Forelimb muscle (tissue), 1 donor: ENCODE results near the gene ACTRT2. TPM values are rescaled to one million over a fixed set of nuclear protein-coding genes. Genes with fewer than 3 reads are reported as not detected.

Experiments used
- DNase-seq: peaks from one replicate; pipeline ENCODE4 v3.0.0-alpha.2; 2013; ENCODE audit warnings: low read depth
- polyA plus RNA-seq: library from polyadenylated mRNA; unstranded; fragments of 120-200 nt; gene quantifications from one replicate; pipeline ENCODE4 v1.2.1, GENCODE V29; 2013; ENCODE audit not compliant: insufficient read length

Gene ACTRT2
- polyA plus RNA-seq, 1 donor = not detected

DNA sequence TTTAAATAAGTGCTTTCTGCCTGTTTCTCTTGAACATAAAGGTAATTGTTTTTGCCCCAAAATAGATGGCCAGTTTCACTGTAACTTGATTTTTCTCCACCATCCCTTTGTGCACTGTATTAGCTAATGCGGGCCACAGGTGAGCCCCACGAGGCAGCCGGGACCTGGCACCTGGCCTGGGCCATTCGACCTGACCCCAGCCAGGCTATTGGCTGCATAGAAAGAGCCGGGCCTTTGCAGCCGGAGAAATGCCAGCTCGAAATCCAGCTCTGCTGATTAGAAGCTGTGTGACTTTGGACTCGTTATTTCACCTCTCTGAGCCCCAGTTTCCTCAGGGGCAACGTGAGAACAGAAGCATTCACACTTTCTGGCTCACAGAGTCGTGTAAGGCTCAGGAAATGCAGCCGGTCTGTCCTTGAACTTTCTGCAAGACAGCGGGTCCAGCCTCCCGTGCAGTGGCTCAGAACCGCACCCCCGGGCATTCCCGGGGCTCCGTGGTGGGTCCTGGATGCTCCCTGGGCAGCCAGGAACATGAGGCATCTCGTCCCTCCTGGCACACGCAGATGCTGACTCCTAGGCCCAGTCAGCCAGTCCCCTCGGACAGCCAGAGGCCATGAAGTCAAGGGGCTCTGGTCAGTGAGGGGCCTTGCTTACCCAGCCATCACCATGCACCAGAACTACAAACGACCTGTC lies 37.4 kb upstream of the ACTRT2 start:
- DNase-seq = no peak

DNA sequence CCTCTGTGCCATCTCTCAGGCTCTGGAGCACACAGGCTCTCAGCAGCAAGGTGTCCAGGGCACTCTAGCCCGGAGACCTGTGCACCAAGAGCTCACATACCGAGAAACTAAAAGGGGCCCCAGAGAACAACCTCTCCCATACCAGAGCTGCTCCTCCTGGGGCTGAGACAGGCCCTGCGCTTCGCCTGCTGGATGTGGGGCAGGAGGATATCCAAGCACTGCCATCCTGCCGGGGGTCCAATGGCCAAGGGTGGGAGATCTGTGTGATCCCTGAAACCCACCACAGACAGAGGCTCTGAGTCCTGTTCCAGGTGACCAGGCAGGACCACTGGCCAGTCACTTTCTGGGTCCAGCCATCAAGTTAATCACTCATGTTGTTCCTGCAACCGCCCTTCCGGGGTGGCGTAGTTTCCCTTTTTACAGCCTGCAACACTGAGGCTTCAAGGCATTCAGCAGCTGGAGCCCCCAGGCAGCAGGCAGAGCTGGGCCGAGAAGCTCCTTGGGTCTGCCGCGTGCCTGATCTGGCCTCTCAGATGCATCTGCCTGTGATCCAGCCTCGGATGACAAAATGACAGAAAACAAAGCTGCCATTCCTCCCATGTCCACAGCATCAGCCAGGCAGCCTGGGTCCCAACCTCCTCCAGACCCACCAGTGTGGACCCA lies 36.7 kb upstream of the ACTRT2 start:
- DNase-seq = no peak

DNA sequence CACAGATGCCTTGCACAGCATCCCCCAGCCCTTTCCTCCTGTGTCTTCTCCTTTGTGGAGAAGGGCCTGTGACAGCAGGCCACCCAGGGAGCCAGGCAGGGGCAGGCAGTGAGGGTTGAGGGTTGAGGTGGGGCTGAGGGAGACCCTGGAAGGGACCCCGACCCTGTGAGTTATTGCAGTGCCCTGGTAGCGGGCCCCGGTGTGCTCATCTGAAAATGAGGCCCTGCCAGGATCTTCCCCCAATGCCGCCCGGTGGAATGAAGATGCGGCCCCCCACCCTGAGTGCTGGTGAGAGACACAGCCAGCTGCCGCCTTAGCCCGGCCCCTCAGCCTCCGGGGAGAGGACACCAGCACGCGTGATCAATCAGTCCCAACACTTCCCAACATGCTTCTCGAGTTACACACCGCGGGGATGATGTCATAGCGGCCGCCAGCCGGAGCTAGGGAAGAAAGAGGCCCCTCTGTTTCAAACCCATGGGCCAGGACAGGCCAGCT lies 36.2 kb upstream of the ACTRT2 start:
- peak; percentile 36 for DNase-seq

DNA sequence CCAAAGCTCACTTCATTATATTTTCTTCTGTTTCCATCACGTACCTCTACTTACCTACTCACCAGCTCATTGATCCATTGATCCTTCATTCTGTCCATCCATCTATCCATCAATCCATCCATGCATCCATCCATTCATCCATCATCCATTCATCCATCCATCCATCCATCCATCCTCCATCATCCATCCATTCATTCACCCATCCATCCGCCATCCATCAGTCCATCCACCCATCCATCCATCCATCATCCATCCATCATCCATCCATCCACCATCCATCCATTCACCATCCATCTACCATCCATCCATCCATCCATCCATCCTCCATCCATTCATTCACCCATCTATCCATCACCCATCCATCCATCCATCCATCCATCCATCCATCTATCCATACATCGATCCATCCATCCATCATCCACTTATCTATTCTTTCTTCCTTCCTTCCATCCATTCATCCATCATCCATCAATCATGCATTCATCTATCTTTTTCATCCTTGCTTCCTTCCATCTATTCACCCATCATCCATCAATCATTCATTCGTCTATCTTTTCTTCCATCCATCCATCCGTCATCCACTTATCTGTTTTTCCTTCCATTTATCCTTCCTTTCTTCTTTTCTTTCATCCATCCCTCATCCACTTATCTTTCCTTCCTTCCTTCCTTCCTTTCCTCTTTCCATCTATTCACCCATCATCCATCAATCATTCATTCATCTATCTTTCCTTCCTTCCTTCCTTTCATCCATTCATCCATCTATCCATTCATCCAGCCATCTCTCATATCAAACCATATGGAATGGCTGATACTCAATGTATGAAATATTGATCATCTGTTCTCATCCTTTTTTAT lies 35.3 kb upstream of the ACTRT2 start:
- DNase-seq = no peak

DNA sequence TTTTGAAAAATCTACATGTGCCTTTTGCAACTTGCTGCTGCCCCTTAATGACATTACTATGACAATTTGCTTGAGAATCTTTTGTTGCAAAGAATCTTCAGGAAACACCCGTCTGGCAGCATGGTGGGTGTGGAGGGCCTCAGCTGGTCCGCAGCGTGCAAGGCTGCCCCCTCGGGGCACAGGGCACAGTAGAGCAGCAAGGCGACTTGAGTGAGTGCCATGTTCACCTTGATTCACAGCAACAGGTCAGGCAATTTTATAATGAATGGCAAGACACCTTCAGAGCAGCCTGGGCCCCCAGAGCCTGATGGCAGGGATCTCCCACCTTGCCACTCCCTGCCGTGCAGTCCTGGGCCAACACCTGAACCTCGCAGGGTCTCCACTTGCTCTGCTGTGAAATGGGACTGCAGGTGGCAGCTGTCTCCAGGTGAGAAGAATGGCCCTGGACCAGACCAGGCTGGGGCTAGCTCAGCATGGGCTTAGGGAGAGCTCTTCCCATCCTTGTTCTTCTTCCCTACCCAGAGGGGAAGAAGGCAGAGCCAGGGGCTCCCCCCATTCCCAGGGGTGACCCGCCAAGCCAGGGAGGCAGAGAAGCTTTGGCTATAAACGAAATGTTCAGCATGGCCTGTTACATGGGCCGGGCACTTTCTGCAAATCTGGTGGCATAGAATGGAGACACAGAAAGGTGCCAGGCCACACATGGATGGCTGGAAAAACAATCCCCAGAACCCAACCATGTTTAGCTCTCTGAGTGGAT lies 34.5 kb upstream of the ACTRT2 start:
- DNase-seq = no peak

DNA sequence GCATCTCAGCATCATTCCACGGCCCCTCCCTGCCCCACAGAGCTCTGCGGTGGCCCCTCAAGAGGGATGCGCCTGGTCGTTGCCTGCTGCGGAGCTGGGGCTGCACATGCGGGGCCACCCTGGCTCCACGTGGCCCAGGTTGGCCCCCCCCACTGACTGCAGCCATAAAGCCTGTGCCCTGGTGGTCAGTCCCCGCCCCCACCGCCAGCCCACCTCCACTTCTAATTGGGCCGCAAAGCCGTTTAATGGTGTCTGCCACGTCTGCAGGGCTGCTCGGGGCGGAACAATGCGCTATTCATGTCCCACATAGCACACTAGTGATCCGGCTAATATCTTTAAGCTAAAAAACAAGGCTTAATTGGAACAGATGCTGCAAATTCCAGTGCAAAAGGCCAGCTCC lies 33.5 kb upstream of the ACTRT2 start:
- no peak for DNase-seq

DNA sequence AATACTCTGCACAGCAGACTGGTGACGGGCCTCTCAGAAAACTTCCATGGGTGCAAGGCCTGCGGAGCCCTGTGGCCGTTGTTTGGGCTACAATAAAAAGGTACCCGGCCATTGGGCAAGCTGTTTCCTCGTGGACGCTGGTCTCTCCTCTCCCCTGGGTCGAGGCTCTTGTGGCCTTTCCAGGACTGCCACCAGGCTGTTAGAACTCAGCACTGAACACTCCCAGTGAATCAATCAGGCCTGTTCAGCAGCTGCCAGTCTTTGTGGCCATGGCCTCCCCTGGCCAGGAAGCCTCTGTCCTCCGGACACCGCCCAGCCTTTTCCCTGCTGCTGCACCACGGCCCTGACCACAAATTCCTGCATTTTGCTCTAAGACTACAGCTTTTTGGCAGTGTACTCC lies 33.0 kb upstream of the ACTRT2 start:
- no peak for DNase-seq

DNA sequence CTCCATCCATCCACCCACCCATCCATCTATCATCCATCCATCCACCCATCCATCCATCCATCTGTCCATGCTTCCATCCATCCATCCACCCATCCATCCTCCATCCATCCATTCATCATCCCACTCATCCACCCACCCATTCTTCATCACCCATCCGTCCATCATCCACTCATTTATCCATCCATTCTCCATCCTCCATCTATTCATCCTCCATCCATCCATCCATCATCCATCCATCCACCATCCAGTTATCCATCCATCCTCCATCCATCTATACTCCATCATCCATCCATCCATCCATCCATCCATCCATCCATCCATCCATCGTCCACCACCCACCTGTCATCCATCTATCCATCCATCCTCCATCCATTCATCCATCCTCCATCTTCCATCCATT lies 32.1 kb upstream of the ACTRT2 start:
- no peak for DNase-seq

DNA sequence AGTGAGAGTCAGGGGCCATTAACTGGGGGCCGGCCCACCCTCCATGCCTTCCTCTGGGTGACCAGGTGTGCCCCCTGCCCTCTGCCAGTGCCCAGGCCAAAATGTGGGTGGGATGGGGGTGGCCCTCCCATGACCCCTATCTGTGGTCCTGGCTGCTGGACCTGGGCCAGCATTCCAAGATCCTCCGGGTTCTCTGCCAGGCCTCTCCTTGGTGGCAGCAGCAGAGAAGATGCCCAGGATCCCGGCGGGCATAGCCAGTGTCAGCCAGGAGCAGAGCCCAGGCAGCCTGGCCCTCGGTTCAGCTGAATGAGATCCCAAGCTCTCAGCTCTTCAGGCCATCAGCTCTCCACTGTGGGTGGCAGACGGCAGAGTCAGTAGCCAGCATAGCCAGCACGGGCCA lies 31.3 kb upstream of the ACTRT2 start:
- DNase-seq = no peak

DNA sequence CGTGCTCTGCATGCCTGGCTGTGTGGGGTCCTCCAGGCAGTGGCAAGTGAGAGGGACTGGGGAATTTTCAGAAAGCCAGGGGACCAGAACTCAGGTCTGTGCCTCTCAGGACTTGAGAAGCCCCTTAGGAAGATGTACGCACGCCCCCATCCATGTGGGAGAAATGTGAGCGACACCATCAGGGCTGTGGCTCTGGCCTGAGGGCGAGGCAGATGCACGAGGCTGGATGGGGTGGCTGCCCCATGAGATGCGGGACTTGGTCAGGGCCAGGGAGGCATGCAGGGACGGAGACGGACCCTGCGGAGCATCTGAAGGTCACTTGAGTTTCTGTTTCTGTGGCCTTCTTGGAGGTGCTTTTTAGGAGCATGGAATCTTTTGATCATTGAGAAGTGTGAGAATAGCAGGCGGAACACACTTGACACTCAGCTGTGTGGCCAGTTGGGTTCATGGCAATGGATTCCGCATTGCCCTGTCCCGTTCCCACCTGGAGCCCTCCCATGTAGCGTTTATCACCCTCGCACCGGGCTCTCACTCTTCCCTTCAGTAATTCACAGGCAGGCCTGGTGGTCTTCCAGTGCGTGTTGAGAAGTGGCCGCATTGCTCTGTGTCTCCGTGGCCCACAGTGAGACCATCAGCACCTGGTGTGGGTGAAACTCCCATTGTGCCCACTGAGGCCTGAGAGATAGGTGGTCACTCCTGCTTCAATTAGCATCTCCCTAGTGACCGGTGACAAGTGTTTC lies 30.7 kb upstream of the ACTRT2 start:
- DNase-seq = no peak

DNA sequence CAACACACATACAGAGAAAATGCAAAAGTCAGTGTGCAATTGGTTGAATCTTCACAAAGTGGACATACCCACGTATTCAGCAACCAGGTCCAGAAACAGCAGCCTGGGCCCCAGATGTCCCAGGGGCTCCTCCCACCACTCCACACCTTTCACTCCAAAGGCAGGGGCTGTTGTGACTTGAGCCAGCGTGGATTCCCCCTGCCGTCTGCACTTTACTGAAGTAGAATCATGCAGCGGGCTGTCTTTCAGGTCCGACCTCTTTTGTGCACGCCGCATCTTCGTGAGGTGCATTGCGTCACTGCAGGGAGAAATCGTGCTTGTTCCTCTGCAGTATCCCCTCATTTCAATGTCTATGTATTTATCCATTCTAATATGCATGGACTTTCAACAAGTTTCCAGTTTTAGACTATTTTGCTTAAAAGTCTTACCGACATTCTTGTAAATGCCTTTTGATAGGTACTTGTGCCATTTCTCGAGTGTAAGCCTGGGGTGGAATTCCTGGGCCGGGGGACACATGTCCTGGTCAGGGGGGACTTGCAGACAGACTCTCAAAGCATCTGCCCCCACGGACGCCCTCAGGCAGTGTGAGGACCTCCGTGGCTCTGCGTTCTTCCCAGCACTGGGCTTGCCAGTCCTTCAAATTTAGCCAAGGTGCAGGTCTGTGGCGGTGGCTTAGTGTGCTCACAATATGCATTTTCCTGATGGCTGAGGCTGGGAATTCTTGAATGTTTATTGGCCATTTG lies 29.3 kb upstream of the ACTRT2 start:
- no peak for DNase-seq

DNA sequence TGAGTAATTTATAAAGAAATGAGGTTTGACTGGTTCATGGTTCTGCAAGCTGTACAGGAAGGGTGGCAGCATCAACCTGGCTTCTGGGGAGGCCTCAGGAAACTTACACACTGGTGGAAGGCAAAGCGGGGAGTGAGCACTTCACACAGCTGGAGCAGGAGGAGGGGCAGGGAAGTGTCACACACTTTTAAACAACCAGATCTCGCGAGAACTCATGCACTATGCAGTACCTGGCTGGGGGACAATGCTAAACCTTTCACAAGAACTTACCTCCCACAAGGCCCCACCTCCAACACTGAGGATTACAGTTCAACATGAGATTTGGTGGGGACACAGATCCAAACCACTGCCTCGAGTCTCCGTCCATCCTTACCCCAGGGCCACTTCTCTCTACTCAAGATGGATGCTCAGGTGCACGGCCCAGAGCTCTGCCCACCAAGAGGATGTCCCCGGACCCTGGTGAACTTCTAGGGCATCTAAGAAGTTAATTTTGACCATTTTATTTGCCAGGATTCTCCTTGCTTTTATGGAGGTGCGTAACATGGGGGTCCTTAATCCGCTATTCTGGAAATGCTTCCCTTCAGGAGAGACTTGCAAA lies 22.7 kb upstream of the ACTRT2 start:
- DNase-seq = no peak

DNA sequence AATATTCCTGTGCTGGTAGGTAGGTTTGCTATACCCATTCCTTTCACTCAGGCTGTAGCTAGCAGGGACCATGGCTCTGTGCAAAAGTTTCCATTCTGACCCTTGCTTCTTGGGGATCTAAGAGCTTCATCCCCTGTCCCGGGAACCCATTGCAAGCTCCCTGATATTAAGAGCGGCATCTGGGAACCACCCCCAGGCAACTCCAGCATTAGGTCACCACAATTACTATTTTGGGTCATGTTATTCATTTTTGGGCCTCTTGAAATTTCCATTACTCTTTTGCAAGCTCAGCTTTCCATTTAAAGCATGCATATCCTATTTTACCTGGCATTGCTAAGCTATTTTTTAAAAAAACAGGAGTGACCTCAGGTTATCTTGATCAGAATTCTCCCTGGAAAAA lies 22.1 kb upstream of the ACTRT2 start:
- no peak for DNase-seq

DNA sequence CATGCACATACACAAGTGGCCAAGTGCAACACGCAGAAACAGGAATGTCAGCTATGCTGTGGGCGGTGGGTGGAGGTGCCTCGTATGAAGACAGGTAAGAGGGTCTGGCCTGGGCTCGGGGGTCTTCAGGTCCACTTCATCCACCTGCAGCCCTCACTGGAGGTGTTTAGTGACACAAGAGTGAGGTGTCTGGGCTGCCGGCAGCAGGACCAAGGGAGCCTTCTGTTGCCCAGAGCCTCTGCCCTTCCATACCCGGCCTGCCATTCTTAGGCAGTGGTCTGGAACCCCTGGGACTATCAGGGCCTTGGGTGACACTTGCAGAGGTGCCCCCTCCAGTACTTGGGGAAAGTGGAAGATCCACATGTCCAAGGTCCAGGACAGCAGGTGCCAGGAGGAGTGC lies 21.7 kb upstream of the ACTRT2 start:
- no peak for DNase-seq

DNA sequence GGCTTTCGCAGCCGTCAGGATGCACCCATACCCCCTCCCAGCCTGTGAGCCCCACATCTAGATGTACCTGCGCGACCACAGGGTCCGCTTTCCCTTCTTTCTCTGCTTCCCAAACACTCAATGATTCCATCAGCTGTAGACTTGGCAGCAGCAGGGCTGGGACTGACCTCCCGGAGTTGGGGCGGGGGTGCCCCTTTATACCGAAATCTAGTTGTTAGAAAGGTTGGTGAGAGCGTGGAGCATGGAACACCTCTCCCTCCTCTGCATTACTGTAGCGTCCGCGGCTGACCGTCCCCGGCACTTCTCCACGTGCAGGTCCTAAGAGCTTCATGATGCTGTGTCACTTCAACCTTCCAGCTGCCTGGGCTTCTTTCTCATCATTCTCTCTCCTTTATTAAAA lies 21.1 kb upstream of the ACTRT2 start:
- no peak for DNase-seq

DNA sequence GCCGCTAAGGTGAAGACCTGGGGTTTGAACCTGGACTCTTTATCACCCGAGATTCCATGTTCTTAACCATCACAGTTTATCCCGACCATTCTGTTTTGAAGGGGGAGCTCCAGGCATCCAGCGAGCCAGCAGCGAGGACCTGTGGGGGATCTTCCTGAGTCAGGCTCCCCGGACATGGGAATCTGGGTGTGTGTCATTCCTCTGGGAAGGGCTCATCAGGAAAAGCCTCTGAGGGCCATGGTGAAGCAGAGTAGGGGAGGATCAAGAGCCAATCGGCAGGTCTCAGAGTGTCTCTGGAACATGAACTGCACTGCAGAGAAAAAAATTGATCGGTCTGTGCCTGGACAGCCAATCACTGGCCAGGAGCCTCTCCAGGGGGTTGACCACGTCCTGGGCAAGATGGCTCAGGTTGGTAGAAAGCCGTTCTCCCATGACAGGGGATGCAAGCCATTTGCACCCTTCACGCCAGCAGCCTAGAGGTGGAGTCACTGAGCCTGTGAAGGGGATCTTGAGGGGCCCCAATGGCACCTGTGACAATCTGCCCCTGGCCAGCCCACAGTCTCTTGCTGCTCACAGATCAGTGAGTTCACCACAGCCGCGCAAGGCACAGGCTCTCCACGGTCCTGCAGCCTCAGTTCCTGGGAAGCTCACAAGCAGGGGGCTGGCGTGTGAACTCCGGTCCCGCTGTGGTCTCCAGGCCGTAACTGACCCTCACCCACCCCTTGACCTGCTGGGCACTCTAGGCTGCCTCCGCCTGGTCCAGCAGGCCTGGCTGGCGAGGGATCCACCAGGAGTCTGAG lies 20.4 kb upstream of the ACTRT2 start:
- no peak for DNase-seq

DNA sequence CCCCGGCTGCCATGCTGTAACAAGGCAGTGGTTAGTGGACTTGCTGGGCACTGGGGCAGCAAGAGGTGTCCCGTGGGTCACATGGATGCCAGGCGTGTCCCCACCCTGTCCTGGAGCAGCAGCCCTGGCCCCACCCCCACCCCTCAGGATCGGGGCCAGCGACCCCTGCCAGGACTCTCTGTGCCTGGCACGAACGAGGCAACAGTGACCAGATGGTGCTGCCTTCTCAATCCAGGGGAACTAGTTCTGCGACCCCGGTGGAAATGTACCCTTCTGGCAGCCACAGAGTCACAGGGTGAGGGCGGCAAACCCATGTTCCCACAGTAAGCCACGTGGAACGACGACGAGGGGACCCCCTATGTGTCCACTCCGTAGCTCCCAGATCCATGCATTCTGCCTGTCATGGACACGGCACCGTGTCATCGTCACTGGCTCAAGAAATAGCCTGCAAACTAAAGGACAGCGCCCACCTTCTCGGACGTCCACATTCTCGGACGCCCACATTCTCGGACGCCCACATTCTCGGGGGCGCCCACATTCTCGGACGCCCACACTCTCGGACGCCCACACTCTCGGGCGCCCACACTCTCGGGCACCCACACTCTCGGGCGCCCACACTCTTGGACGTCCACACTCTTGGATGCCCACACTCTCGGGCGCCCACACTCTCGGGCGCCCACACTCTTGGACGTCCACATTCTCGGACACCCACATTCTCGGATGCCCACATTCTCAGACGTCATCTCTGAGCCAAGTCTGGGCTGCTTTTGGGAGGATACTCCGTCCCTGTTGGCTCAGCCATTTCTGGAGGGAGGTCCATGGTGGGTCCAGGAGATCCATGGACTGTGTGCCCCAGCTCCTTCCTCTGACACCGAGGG lies 19.6 kb upstream of the ACTRT2 start:
- DNase-seq = no peak

DNA sequence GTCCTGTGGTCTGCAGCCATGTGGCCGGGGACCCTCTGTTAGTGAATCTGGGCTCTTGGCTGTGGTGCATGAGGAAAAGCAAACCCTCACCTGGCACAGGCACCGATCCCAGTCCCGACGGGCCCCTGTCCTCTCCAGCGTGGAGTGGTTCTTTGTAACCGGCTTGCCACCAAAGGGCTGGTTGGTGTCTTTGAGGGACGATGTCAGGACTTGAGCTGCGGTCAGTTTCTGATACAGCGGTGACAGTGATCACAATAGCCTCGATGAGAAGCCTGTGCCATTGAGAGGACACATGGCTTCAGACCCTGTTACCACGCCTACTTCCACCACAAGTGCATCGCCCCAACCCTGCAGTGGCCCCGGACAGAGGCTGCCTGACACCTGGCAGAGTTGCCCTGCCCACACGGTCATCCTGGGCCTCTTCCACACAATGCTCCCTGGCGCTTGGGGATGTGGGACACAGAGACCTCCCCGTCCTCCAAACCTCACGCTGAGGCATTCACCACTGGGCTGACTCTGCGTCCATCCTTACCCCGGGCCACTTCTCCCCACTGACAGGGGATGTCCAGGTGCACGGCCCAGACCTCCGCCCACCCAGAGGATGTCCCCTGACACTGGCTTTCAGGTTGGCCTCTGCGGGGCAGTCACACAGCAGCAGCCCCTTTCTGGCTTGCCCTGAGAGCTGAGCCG lies 18.8 kb upstream of the ACTRT2 start:
- DNase-seq = no peak
